Ectodermal cell (in vitro differentiated cells): ENCODE measurements around the gene REPIN1.

ENCODE experiments used
- H3K27ac ChIP-seq: 2 replicates; pipeline ENCODE4 v1.7.0; 2013; ENCODE audit warnings: mild to moderate bottlenecking, low read depth, low read length; ENCODE audit not compliant: insufficient read depth, poor library complexity, severe bottlenecking
- H3K27me3 ChIP-seq: 2 replicates; pipeline ENCODE4 v1.7.0; 2013; ENCODE audit warnings: mild to moderate bottlenecking, low read length; ENCODE audit not compliant: insufficient read depth, control insufficient read depth, poor library complexity, severe bottlenecking
- H3K36me3 ChIP-seq: one replicate; pipeline ENCODE4 v1.7.0; 2013; ENCODE audit warnings: low read length; ENCODE audit not compliant: control insufficient read depth, insufficient read depth
- H3K4me1 ChIP-seq: one replicate; pipeline ENCODE4 v1.7.0; 2013; ENCODE audit warnings: low read length; ENCODE audit not compliant: control insufficient read depth, insufficient read depth
- H3K4me3 ChIP-seq: 2 replicates; pipeline ENCODE4 v1.7.0; 2013; ENCODE audit warnings: low read depth, low read length, control low read depth; ENCODE audit not compliant: insufficient read depth
- H3K9me3 ChIP-seq: 2 replicates; pipeline ENCODE4 v1.7.0; 2013; ENCODE audit warnings: mild to moderate bottlenecking, low read length, moderate library complexity; ENCODE audit not compliant: control insufficient read depth
- whole genome bisulfite sequencing, 2 experiments: methylation state at CpG; one replicate each; pipeline ENCODE4 v1.1.7; 2013; ENCODE audit warnings: missing lambda C conversion rate in 2 of 2; 5-methylcytosine and 5-hydroxymethylcytosine counted together

REPIN1 gene

DNA sequence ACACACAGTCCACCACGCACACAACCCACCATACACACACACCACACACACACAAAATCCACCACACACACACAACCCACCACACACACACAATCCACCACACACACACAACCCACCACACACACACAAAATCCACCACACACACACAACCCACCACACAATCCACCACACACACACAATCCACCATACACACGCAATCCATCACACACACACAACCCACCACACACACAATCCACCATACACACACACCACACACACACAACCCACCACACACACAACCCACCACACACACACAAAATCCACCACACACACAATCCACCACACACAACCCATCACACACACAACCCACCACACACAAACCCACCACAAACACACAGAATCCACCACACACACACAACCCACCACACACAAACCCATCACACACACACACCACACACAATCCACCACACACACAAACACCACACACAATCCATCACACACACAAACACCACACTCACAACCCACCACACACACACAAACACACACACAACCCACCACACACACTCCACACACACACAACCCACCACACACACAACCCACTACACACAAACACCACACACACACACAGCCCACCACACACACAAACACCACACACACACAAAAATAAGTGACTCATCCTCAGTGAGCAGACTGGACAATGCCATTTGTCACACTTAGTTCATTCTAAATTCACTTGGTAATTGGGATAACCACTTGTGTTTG, 8.8 kb upstream of the REPIN1 start:
- Histone ChIP-seq H3K4me3 (no peak overlapping the region), H3K36me3 (no peaks in the 10 kb centered on the region), H3K27me3 (no peaks in the 10 kb centered on the region), H3K27ac (no peak overlapping the region), H3K9me3 (no peaks in the 10 kb centered on the region), H3K4me1 (peaks cover 16% of the 10 kb centered on the region)
- WGBS, 2 experiments, result 90 to 94% methylated on average over 2 of the region's 2 CpGs

GRCh38 chr7:150360363-150361058, 8.1 kb upstream of the REPIN1 start:
- Histone ChIP-seq H3K9me3 (no peaks in the 10 kb centered on the region), H3K4me1 (peaks cover 16% of the 10 kb centered on the region), H3K36me3 (no peaks in the 10 kb centered on the region), H3K4me3 (no peak overlapping the region), H3K27ac (no peak overlapping the region), H3K27me3 (no peaks in the 10 kb centered on the region)
- 85 to 86% methylated on average over 5 of the region's 5 CpGs for WGBS, 2 experiments

DNA sequence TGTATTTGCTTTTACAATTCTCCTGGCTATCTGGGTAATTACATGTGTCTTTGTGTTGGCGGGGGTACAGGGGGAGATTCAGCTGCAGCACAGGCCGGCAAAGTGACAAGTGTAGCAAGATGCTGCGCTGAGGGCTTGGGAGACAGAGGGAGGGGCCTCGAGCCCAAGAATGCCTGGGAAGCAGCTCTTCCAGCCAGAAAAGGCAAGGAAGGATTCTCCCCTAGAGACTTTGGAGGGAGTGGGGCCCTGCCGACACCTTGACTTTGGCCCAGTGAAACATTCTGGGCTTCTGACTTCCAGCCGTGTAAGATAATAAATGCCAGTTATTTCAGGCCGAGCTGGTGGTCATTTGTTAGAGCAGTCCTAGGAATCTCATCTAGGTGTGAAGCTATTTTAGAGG, 7.2 kb upstream of the REPIN1 start:
- 43 to 46% methylated on average over 7 of the region's 7 CpGs for WGBS, 2 experiments
- Histone ChIP-seq H3K4me3 (no peak overlapping the region), H3K9me3 (no peaks in the 10 kb centered on the region), H3K36me3 (no peaks in the 10 kb centered on the region), H3K27me3 (no peaks in the 10 kb centered on the region), H3K4me1 (peaks cover 16% of the 10 kb centered on the region), H3K27ac (peak overlapping the region; percentile 16)

- Histone ChIP-seq H3K9me3 (no peaks in the 10 kb centered on the region), H3K4me3 (no peak overlapping the region), H3K36me3 (no peaks in the 10 kb centered on the region), H3K27ac (peak overlapping the region; percentile 16), H3K27me3 (no peaks in the 10 kb centered on the region), H3K4me1 (peaks cover 16% of the 10 kb centered on the region)
- WGBS, 2 experiments, result 70 to 74% methylated on average over 17 to 18 of the region's 18 CpGs
Measured at GRCh38 chr7:150361807-150362621, 6.6 kb upstream of the REPIN1 start.

- no peaks in the 10 kb centered on the region for H3K27me3 ChIP-seq
- no peaks in the 10 kb centered on the region for H3K9me3 ChIP-seq
- H3K36me3 ChIP-seq, result no peaks in the 10 kb centered on the region
- peaks cover 16% of the 10 kb centered on the region for H3K4me1 ChIP-seq
- 93 to 96% methylated on average over 4 of the region's 4 CpGs for WGBS, 2 experiments
- no peak overlapping the region for H3K4me3 ChIP-seq
- no peak overlapping the region for H3K27ac ChIP-seq
Measured at GRCh38 chr7:150363370-150363769, 5.3 kb upstream of the REPIN1 start.

DNA sequence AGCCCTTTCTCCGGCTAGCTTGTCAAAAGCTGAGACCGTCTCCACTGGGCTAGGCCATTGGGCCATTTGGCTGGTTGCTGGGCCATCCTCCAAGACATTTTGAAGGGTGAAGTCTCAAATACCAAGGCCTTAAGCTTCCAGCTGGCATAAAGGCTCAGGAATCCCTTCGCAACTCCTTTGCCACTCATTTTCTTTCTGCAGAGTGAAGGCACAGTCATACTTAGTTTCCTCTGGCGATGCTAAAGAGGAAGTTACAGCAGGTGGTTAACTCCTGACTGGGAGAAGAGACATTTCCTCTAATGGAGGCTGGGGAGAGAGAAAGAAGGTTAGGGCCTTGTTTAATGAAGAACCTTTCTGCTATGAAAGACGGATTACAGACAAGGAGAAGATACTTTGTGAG, 4.8 kb upstream of the REPIN1 start:
- no peaks in the 10 kb centered on the region for H3K9me3 ChIP-seq
- H3K4me3 ChIP-seq, result no peak overlapping the region
- H3K4me1 ChIP-seq, result peaks cover 16% of the 10 kb centered on the region
- H3K27ac ChIP-seq, result no peak overlapping the region
- no peaks in the 10 kb centered on the region for H3K36me3 ChIP-seq
- WGBS, 2 experiments, result 91 to 93% methylated on average over 5 of the region's 5 CpGs
- H3K27me3 ChIP-seq, result no peaks in the 10 kb centered on the region

DNA sequence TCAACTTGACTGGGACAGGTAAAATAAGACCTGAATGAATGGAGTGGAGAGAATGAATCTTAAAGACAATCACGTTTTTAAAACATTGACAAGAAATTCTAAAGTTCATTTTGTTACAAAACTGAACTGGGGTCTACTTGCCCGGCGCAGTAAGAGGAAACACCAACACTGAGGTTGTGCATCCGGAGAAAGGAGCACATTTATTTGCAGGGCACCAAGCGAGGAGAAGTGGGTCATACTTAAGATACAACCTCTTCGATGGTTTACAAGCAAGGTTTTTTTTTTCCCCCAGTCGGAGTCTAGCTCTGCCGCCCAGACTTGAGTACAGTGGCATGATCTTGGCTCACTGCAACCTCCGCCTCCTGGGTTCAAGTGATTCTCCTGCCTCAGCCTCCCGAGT, 3.4 kb upstream of the REPIN1 start:
- no peaks in the 10 kb centered on the region for H3K9me3 ChIP-seq
- peaks cover 24% of the 10 kb centered on the region for H3K4me1 ChIP-seq
- 94 to 95% methylated on average over 10 of the region's 10 CpGs for WGBS, 2 experiments
- no peaks in the 10 kb centered on the region for H3K36me3 ChIP-seq
- H3K4me3 ChIP-seq, result no peak overlapping the region
- no peaks in the 10 kb centered on the region for H3K27me3 ChIP-seq
- no peak overlapping the region for H3K27ac ChIP-seq

DNA sequence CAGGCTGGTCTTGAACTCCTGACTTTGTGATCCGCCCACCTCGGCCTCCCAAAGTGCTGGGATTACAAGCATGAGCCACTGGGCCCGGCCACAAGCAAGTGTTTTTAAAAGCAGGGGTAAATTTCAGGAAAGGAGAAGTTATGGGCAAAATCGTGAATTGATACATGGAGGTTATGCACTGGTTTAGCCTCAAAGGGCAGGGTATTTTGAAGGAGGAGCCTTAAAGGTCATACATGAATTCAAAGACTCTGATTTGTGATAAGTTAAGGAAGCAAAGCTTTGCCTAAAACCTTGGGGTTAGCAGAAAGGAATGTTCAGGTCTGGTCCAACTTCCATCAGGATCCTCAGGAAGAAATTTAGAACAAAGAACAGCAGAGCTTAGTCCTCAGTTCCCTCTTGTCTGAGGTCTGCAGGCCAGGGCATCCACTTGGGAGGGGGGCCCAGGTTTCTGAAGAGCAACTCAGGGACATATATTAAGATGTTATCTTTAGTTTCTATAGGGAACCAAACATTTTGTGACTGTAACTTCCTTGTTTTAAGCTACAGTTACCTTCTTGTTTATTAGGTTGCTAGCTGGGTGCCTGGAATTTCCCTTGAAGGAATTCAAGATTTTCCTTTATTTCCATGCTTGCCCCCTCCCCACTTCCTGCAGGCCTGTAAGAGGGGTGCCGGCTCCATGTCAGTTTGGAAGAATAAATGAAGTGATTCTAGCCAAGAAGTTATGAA, 2.8 kb upstream of the REPIN1 start:
- no peak overlapping the region for H3K27ac ChIP-seq
- peaks cover 31% of the 10 kb centered on the region for H3K4me1 ChIP-seq
- WGBS, 2 experiments, result 79 to 80% methylated on average over 5 of the region's 5 CpGs
- H3K27me3 ChIP-seq, result no peaks in the 10 kb centered on the region
- H3K36me3 ChIP-seq, result no peaks in the 10 kb centered on the region
- no peaks in the 10 kb centered on the region for H3K9me3 ChIP-seq
- H3K4me3 ChIP-seq, result no peak overlapping the region

- Histone ChIP-seq H3K4me3 (peak overlapping the region; percentile 90), H3K27me3 (no peaks in the 10 kb centered on the region), H3K4me1 (peaks cover 20% of the 10 kb centered on the region), H3K9me3 (no peaks in the 10 kb centered on the region), H3K36me3 (peaks cover 12% of the 10 kb centered on the region), H3K27ac (peak overlapping the region; percentile 98)
- 74% methylated on average over 7 to 8 of the region's 8 CpGs for WGBS, 2 experiments
Measured at GRCh38 chr7:150367677-150368095, 936 bp upstream of the REPIN1 start.
